Measurements from ENCODE around the gene ING5.

The ING5 gene

DNA sequence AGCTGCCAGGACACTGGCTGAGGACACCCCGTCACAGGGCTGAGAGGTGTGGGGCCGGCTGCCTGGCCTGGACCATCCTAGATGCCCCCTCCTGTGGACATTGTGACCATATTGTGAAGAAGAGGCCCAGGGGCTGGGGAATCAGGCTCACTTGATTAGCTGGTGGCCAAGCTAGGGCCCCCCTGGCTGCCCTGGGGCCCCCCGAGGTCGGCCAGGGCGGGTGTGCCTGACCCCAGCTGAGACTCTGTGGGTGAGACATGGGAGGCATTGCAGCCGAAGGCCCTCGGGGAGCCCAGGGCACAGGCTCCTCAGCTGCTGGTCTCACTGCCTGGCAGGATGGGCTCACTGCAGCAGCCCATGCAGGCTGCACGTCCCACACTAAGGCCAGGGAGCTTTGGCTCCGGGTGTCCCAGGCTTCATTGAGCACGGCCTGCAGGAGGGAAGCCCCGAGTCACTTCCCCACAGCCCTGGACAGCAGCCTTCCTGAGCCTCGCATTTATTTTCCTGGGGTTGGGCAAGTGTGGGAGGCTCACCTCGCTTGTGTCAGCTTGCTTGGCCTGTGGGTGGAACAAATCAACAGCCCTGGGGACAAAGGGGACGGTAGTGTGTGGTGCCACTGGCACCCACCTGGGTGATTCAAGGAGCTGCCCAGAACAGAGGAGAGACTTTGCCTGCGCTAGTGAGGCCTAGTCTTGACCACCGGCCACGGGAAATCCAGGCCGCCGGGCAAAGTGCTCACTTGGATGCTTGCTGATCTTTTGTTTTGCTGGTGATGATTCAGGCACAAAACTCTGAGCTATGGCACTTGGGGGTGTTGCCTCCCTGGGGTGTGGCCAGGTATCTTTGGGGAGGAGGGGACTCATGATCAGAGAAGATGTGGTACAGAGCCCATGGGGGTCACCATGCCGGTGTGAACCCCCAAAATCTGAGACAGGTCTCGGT is 76.1 kb downstream of the ING5 start:
- DNase-seq, result no peak
